Fibroblast of skin of left biceps (primary cell): ENCODE data around the gene TBX20.
"Not testable (repeated sequence)": the region's sequence is repeated elsewhere in the genome, so short reads cannot be mapped to it uniquely, and the experiment has no call there.

Experiments
- DNase-seq, 2 experiments: peaks; one replicate each; pipeline ENCODE4 v3.0.0-alpha.2; 2013; ENCODE audit warnings: low read depth in 2 of 2

TBX20 gene

DNA sequence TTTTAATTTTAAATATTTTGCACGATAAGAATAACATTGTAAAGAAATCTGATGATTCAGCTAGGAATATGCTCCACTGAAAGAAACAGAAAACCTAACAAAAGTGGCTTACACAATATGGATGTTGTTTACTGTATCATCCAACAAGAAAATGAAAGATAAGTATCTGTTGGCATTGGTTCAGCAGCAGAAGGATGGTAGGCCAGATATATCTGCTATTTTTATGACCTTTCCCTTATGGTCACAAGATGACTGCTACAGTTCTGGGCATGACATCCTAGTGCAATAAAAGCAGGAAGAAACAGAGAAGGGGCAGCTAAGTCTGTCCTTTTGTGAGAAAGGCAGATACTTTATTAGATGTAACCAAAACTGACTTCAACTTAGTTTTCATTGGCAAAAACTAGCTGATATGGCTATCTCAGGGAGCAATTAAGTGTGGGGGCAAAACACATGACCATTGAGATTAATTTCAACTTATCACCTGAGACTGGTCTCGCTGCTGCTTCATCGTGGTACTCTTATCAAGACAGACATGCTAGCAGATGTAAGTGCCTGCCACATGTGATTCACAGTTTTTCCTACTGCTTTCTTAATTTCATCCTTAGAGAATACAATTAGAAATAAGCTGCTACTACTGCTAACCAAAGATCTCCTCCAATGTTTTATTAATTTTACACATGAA, 92.7 kb downstream of the TBX20 start:
- not testable (repeated sequence) for DNase-seq
